Mesenteric fat pad (tissue), 1 donor: ENCODE measurements around the gene CXCL12. TPM values are rescaled to one million over a fixed set of nuclear protein-coding genes. Genes with fewer than 3 reads are reported as not detected.

Experiments
- DNase-seq: peaks from one replicate; pipeline ENCODE4 v3.0.0-alpha.2; 2020; ENCODE audit warnings: low spot score
- total RNA-seq: library from RNA; stranded (reverse); fragmentation: NEBNext Ultra II Directional; extraction: Animal tissue kit (Norgen Biotek cat#: 25700); gene quantifications from one replicate; pipeline ENCODE4 v1.2.1, GENCODE V29; 2021
- donor health status: DM: yes; HTN: yes; CAD: no.

Gene CXCL12
- total RNA-seq, 1 donor from 2014 or later = 347 TPM

- no peak for DNase-seq
These were observed 49.4 kb downstream of the CXCL12 start for GRCh38 chr10:44335330-44336021.

GRCh38 chr10:44334621-44335184 is 50.2 kb downstream of the CXCL12 start:
- no peak for DNase-seq

GRCh38 chr10:44334091-44334490 is 50.8 kb downstream of the CXCL12 start:
- no peak for DNase-seq

- DNase-seq = no peak
These were observed 51.4 kb downstream of the CXCL12 start for GRCh38 chr10:44333511-44333910.

- DNase-seq = no peak
These were observed 52.4 kb downstream of the CXCL12 start for GRCh38 chr10:44332465-44332864.

GRCh38 chr10:44330431-44330830 is 54.5 kb downstream of the CXCL12 start:
- no peak for DNase-seq

GRCh38 chr10:44327461-44327860 is 57.4 kb downstream of the CXCL12 start:
- DNase-seq = no peak
